SK-N-SH (cell line): ENCODE measurements around the gene DLEC1. TPM values are rescaled to one million over a fixed set of nuclear protein-coding genes. Genes with fewer than 3 reads are reported as not detected.

ENCODE experiments used
- CTCF ChIA-PET: fragments of 300-600, 350-600 bp; formaldehyde crosslinking; extraction: SDS; loops from one replicate; lab custom pipeline; 2021; lab: Yijun Ruan, JAX
- POLR2A ChIA-PET: fragments of 350-600 bp; sonication (Branson Sonifier 250); formaldehyde crosslinking; extraction: SDS; loops from one replicate; lab custom pipeline; 2020; ENCODE audit warnings: antibody characterized with exemption, inconsistent platforms; lab: Yijun Ruan, JAX
- DNase-seq: peaks from one replicate; pipeline ENCODE4 v3.0.0; 2012
- H2AFZ ChIP-seq: fragments of 200-600 bp; sonication (generic); 2 replicates; pipeline ENCODE4 v1.8.1; 2016; ENCODE audit warnings: antibody characterized with exemption, mild to moderate bottlenecking, low read depth
- H3F3A ChIP-seq: fragments of 200-600 bp; sonication (generic); replicated peaks from 2 replicates; pipeline ENCODE3; 2016; ENCODE audit warnings: antibody characterized with exemption, mild to moderate bottlenecking; ENCODE audit not compliant: insufficient read depth
- H3K27ac ChIP-seq, 2 experiments: fragments of 200-500 bp in 1 of 2; fragments of 200-600 bp in 1 of 2; sonication (Bioruptor generic) in 1 of 2; sonication (generic), shearing (Covaris generic) in 1 of 2; 2 replicates each; pipeline versions ENCODE4 v1.5.1 to v1.6.1; 2014 to 2016; ENCODE audit warnings: low read depth in 2 of 2, inconsistent platforms in 1 of 2, low read length in 1 of 2, mild to moderate bottlenecking in 1 of 2, mixed read lengths in 1 of 2
- H3K27me3 ChIP-seq: fragments of 200-600 bp; sonication (generic), shearing (Covaris generic); 2 replicates; pipeline ENCODE4 v1.6.1; 2016; ENCODE audit warnings: mixed run types; ENCODE audit not compliant: insufficient read depth
- H3K36me3 ChIP-seq, 2 experiments: fragments of 200-500 bp in 1 of 2; fragments of 200-600 bp in 1 of 2; sonication (Bioruptor generic) in 1 of 2; sonication (generic) in 1 of 2; replicated peaks in 1 of 2; 2 replicates each; pipeline versions ENCODE3 to v1.5.1; 2014 to 2016; ENCODE audit warnings: low read length in 1 of 2, mild to moderate bottlenecking in 1 of 2; ENCODE audit not compliant: insufficient read depth in 2 of 2, control insufficient read depth in 1 of 2
- H3K4me1 ChIP-seq, 2 experiments: fragments of 200-500 bp in 1 of 2; fragments of 200-600 bp in 1 of 2; sonication (Bioruptor generic) in 1 of 2; sonication (generic), shearing (Covaris generic) in 1 of 2; 2 replicates each; pipeline versions ENCODE4 v1.5.1 to v1.6.1; 2014 to 2016; ENCODE audit warnings: low read depth in 1 of 2, low read length in 1 of 2, mixed run types in 1 of 2; ENCODE audit not compliant: insufficient read depth in 2 of 2, control insufficient read depth in 1 of 2
- H3K4me2 ChIP-seq: fragments of 200-600 bp; sonication (generic), shearing (Covaris generic); 2 replicates; pipeline ENCODE4 v1.6.1; 2017; ENCODE audit warnings: mixed run types
- H3K4me3 ChIP-seq, 2 experiments: fragments of 200-500 bp in 1 of 2; fragments of 200-600 bp in 1 of 2; sonication (Bioruptor generic) in 1 of 2; sonication (generic), shearing (Covaris generic) in 1 of 2; 2 replicates each; pipeline versions ENCODE4 v1.5.1 to v1.8.1; 2014 to 2016; ENCODE audit warnings: low read depth in 2 of 2, inconsistent platforms in 1 of 2, low read length in 1 of 2, mild to moderate bottlenecking in 1 of 2, mixed read lengths in 1 of 2, moderate library complexity in 1 of 2
- H3K79me2 ChIP-seq: fragments of 200-600 bp; sonication (generic); 2 replicates; pipeline ENCODE4 v1.8.1; 2017; ENCODE audit warnings: mild to moderate bottlenecking; ENCODE audit not compliant: insufficient read depth
- H3K9ac ChIP-seq: fragments of 200-600 bp; sonication (generic); 2 replicates; pipeline ENCODE4 v1.6.1; 2017; ENCODE audit warnings: mixed run types
- H3K9me2 ChIP-seq: fragments of 200-600 bp; sonication (generic); 2 replicates; pipeline ENCODE4 v1.6.1; 2017; ENCODE audit warnings: mixed run types
- H3K9me3 ChIP-seq: fragments of 200-600 bp; sonication (generic); 2 replicates; pipeline ENCODE4 v1.6.1; 2017; ENCODE audit warnings: mixed run types, mild to moderate bottlenecking, moderate library complexity
- H4K20me1 ChIP-seq: fragments of 200-600 bp; sonication (generic); 2 replicates; pipeline ENCODE4 v1.6.1; 2017; ENCODE audit warnings: mild to moderate bottlenecking, mixed run types; ENCODE audit not compliant: insufficient read depth
- CTCF ChIP-seq: fragments of 200-600 bp; sonication (generic); IDR thresholded peaks from 2 replicates; pipeline ENCODE4 v1.6.1; 2017; ENCODE audit warnings: antibody characterized with exemption, mild to moderate bottlenecking, moderate library complexity
- ELF1 ChIP-seq: IDR thresholded peaks from 2 replicates; pipeline ENCODE4 v1.4.0; 2012
- EP300 ChIP-seq, 2 experiments: IDR thresholded peaks; 2 replicates each; pipeline versions ENCODE4 v1.4.0 to v1.6.1; 2012; ENCODE audit warnings: borderline replicate concordance in 1 of 2, low read depth in 1 of 2, low read length in 1 of 2
- EZH2phosphoT487 ChIP-seq: fragments of 200-600 bp; sonication (generic); IDR thresholded peaks from 2 replicates; pipeline ENCODE4 v1.6.1; 2017; ENCODE audit warnings: low read depth, mixed run types, mild to moderate bottlenecking, antibody characterized with exemption, moderate library complexity, borderline replicate concordance
- FOSL2 ChIP-seq: IDR thresholded peaks from 2 replicates; pipeline ENCODE4 v1.4.0; 2012; ENCODE audit warnings: low read depth, mild to moderate bottlenecking, moderate library complexity, borderline replicate concordance
- FOXJ3 ChIP-seq: sonication (generic); formaldehyde crosslinking; IDR thresholded peaks from 2 replicates; pipeline ENCODE4 v1.5.1; 2020; ENCODE audit warnings: mild to moderate bottlenecking, missing genetic modification reagents
- FOXM1 ChIP-seq: IDR thresholded peaks from 2 replicates; pipeline ENCODE4 v1.4.0; 2012; ENCODE audit warnings: low read depth, mild to moderate bottlenecking
- GABPA ChIP-seq: IDR thresholded peaks from 2 replicates; pipeline ENCODE4 v1.4.0; 2012; ENCODE audit warnings: low read depth, mild to moderate bottlenecking
- JUND ChIP-seq: IDR thresholded peaks from 2 replicates; pipeline ENCODE4 v1.4.0; 2012
- MAX ChIP-seq: IDR thresholded peaks from 2 replicates; pipeline ENCODE4 v1.4.0; 2012; ENCODE audit warnings: low read depth
- MEF2A ChIP-seq: IDR thresholded peaks from 2 replicates; pipeline ENCODE4 v1.4.0; 2012; ENCODE audit warnings: low read depth, borderline replicate concordance
- NFIC ChIP-seq: IDR thresholded peaks from 2 replicates; pipeline ENCODE4 v1.4.0; 2012; ENCODE audit warnings: borderline replicate concordance
- NRF1 ChIP-seq: IDR thresholded peaks from 2 replicates; pipeline ENCODE4 v1.6.1; 2012; ENCODE audit warnings: low read depth, mild to moderate bottlenecking, low read length
- PBX3 ChIP-seq: IDR thresholded peaks from 2 replicates; pipeline ENCODE4; 2012
- POLR2AphosphoS5 ChIP-seq: IDR thresholded peaks from 2 replicates; pipeline ENCODE4 v1.6.1; 2012; ENCODE audit warnings: low read depth, low read length
- RAD21 ChIP-seq: IDR thresholded peaks from 2 replicates; pipeline ENCODE4 v1.6.1; 2012; ENCODE audit warnings: mild to moderate bottlenecking, low read length
- RCOR1 ChIP-seq: fragments of 150-350 bp; IDR thresholded peaks from 2 replicates; pipeline ENCODE4 v1.6.1; 2017; ENCODE audit warnings: antibody characterized with exemption, low read length
- RFX5 ChIP-seq: IDR thresholded peaks from 2 replicates; pipeline ENCODE4 v1.6.1; 2012; ENCODE audit warnings: mild to moderate bottlenecking, improper control_type of control experiment, low read length
- SIN3A ChIP-seq: IDR thresholded peaks from 2 replicates; pipeline ENCODE4 v1.6.1; 2012; ENCODE audit warnings: low read depth, mild to moderate bottlenecking, low read length, moderate library complexity, borderline replicate concordance
- SMC3 ChIP-seq: IDR thresholded peaks from 2 replicates; pipeline ENCODE4 v1.6.1; 2012; ENCODE audit warnings: low read depth, low read length, improper control_type of control experiment
- TAF1 ChIP-seq: IDR thresholded peaks from 2 replicates; pipeline ENCODE4 v1.6.1; 2012; ENCODE audit warnings: low read depth, mild to moderate bottlenecking, low read length, moderate library complexity, borderline replicate concordance
- TCF12 ChIP-seq: IDR thresholded peaks from 2 replicates; pipeline ENCODE4 v1.4.0; 2012
- USF1 ChIP-seq: IDR thresholded peaks from 2 replicates; pipeline ENCODE4 v1.4.0; 2012; ENCODE audit warnings: low read depth, borderline replicate concordance
- YY1 ChIP-seq: IDR thresholded peaks from 2 replicates; pipeline ENCODE4 v1.4.0; 2012; ENCODE audit warnings: low read depth, mild to moderate bottlenecking
- ZBTB33 ChIP-seq: IDR thresholded peaks from 2 replicates; pipeline ENCODE4 v1.4.0; 2012; ENCODE audit warnings: low read depth, borderline replicate concordance
- WGBS: methylation state at CpG from one replicate; pipeline ENCODE4 v1.1.6; 2017; ENCODE audit warnings: low lambda C conversion rate; 5-methylcytosine and 5-hydroxymethylcytosine counted together
- polyA plus RNA-seq, 3 experiments: library from polyadenylated mRNA; depleted of rRNA; stranded (reverse); fragments of >200 nt; gene quantifications; 2 replicates each; pipeline ENCODE4 v1.2.3, GENCODE V29; 2012

DLEC1 gene
- polyA plus RNA-seq, 1 of the 3 experiments (the other 2 are of a cell fraction): 0.02 TPM

- CTCF ChIA-PET: interaction anchor here (1.3 to 5.3 kb wide), 4 partner anchors 8 to 23 kb away, joined by 3 to 27 read pairs (median 7); partner anchors contain the start of gene PLCD1
- WGBS: 85% methylated on average over 3 of the region's 3 CpGs
- TF ChIP-seq RAD21 (no peak), FOXJ3 (CRISPR knock-in tag) (no peak), ELF1 (no peak), RFX5 (no peak), MEF2A (no peak), USF1 (no peak), JUND (no peak), GABPA (no peak), RCOR1 (no peak), MAX (no peak), POLR2AphosphoS5 (no peak), SMC3 (no peak), PBX3 (no peak), FOSL2 (no peak), CTCF (no peak)
Observed at GRCh38 chr3:38020342-38020726, 18.7 kb upstream of the DLEC1 start.

GRCh38 chr3:38021196-38021595 lies 17.8 kb upstream of the DLEC1 start:
- Histone ChIP-seq H3F3A (peaks cover 6% of the 10 kb centered on the region), H3K9me2 (no peaks in the 10 kb centered on the region), H3K79me2 (peaks cover 10% of the 10 kb centered on the region; the same call in 1 of the 2 replicates), H2AFZ (no peak overlapping the region), H3K4me1 (peaks cover 6 to 49% of the 10 kb centered on the region in 2 experiments; a peak in 1 of 4 replicates), H3K36me3 (peaks cover 5 to 6% of the 10 kb centered on the region in 2 experiments), H3K27ac (no peak overlapping the region), H3K9ac (no peak overlapping the region), H3K9me3 (no peaks in the 10 kb centered on the region), H3K4me3 (no peak overlapping the region), H3K27me3 (no peaks in the 10 kb centered on the region), H3K4me2 (no peak overlapping the region), H4K20me1 (no peaks in the 10 kb centered on the region)
- ChIA-PET POLR2A (no interaction called here), CTCF (interaction anchor here (0.6 to 2.2 kb wide), 2 partner anchors 24 kb away, joined by 3 to 9 read pairs; no protein-coding TSS in a partner anchor)
- DNase-seq: no peak
- 93% methylated on average over 4 of the region's 4 CpGs for WGBS
- TF ChIP-seq TCF12 (no peak), TAF1 (no peak), YY1 (no peak), POLR2AphosphoS5 (no peak), EP300 (IDR thresholded peaks at IDR 0.05; ENCODE audit: borderline replicate concordance in 1 of 2, low read depth in 1 of 2, low read length in 1 of 2) (no peak), EZH2phosphoT487 (no peak), SIN3A (no peak), FOXM1 (no peak), GABPA (no peak), NFIC (no peak), ZBTB33 (no peak), NRF1 (no peak), RCOR1 (no peak), ELF1 (no peak), RFX5 (no peak)

More at GRCh38 chr3:38020342-38020726, 18.7 kb upstream of the DLEC1 start:
- Histone ChIP-seq H3K9me2 (no peaks in the 10 kb centered on the region), H4K20me1 (no peaks in the 10 kb centered on the region), H3K4me2 (no peak overlapping the region), H3K4me1 (peaks cover 0 to 43% of the 10 kb centered on the region in 2 experiments; a peak in 1 of 4 replicates), H3K79me2 (peaks cover 10% of the 10 kb centered on the region; the same call in 1 of the 2 replicates), H3K9ac (no peak overlapping the region), H3K9me3 (no peaks in the 10 kb centered on the region), H3K27me3 (no peaks in the 10 kb centered on the region), H3K36me3 (peaks cover 13 to 14% of the 10 kb centered on the region in 2 experiments), H2AFZ (no peak overlapping the region), H3K4me3 (no peak overlapping the region), H3F3A (no peaks in the 10 kb centered on the region), H3K27ac (no peak overlapping the region)
- POLR2A ChIA-PET: no interaction called here
- DNase-seq: no peak
